Coronary artery (tissue), 2 donors: ENCODE measurements around the gene WDR1.

Source experiments
- DNase-seq: peaks from one replicate; pipeline ENCODE4 v3.0.0-alpha.2; 2017; ENCODE audit warnings: low spot score
- H3K27ac ChIP-seq, 2 donors: fragments of 200-600 bp; sonication (generic); one replicate each; pipeline ENCODE4 v1.5.1; 2016 to 2019
- H3K4me3 ChIP-seq: fragments of 200-600 bp; sonication (generic); 2 replicates; pipeline ENCODE4 v1.5.1; 2016; ENCODE audit warnings: mild to moderate bottlenecking, moderate library complexity
- TF ChIP-seq, protein P1 (sequence below): fragments of 200-600 bp; sonication (generic); IDR thresholded peaks from one replicate; pipeline ENCODE4 v1.5.1; 2019; ENCODE audit warnings: antibody characterized with exemption

Gene WDR1

DNA sequence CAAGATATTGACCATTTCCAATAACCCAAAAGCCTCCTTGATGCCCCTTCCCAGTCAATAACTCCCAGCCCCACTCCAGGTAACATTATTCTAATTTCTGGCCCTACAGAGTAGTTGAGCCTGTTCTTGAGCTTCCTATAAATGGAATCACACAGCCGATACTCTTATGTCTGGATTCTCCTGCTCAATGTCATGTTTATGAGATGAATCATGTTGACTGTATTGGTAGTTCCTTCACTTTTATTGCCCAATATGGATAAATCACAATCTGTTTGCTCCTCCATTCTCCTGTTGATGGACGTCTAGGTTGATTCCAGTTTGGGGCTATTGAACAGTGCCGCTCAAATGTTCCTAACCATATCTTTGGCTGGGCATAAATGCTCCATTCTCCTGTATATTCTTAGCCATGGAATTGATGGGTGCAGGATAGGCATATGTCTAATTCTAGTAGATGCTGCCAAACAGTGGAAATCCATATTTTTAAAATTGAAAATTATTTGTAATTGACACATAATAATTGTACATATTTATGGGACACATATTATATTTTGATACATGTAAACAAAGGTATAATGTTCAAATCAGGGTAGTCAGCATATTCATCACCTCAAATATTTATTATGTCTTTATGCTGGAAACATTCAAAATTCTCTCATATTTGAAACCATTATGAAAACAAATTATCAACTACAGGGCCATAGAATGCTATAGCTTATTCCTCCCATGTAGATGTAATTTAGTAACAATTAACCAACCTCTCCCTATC is 54.8 kb downstream of the WDR1 start:
- no peak for DNase-seq
- TF ChIP-seq, protein P1, sequence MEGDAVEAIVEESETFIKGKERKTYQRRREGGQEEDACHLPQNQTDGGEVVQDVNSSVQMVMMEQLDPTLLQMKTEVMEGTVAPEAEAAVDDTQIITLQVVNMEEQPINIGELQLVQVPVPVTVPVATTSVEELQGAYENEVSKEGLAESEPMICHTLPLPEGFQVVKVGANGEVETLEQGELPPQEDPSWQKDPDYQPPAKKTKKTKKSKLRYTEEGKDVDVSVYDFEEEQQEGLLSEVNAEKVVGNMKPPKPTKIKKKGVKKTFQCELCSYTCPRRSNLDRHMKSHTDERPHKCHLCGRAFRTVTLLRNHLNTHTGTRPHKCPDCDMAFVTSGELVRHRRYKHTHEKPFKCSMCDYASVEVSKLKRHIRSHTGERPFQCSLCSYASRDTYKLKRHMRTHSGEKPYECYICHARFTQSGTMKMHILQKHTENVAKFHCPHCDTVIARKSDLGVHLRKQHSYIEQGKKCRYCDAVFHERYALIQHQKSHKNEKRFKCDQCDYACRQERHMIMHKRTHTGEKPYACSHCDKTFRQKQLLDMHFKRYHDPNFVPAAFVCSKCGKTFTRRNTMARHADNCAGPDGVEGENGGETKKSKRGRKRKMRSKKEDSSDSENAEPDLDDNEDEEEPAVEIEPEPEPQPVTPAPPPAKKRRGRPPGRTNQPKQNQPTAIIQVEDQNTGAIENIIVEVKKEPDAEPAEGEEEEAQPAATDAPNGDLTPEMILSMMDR, result no peak
- Histone ChIP-seq H3K4me3 (no peak overlapping the region), H3K27ac (no peak overlapping the region)

DNA sequence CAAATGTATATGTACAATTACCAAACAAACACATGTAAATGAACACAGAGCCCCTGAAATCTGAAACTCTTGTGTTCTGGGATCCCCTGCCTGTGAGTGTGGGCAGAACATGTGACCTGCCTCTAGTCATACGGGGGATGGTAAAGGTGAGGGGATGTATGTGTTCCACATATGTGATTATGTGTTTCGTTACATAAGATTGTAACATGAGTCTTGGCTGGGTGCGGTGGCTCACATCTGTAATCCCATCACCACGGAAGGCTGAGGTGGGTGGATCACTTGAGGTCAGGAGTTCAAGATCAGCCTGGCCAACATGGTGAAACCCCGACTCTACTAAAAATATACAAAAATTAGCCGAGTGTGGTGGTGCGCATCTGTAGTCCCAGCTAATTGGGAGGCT is 58.2 kb downstream of the WDR1 start:
- TF ChIP-seq, protein P1, result no peak
- Histone ChIP-seq H3K27ac (no peak overlapping the region), H3K4me3 (no peak overlapping the region)
- no peak for DNase-seq

DNA sequence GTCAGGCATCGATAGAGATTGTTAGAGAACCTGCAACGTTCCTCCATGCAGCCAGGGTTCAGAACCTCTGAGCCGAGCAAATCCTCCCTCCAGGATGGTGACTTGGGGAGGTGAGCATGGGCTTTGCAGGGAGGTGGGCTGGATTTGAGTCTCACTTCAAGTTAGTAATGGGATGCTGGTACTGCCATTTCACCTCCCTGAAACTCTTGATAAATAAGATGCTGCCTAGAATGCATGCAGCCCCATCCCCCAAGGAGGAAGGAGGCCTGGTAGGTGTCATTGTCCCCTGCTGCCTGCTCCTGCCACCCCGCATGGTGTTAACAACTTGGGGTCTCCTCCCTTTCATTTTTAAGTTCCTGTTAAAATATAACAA is 59.6 kb downstream of the WDR1 start:
- no peak for DNase-seq
- no peak overlapping the region for H3K4me3 ChIP-seq
- TF ChIP-seq, protein P1, result no peak
- H3K27ac ChIP-seq, result no peak overlapping the region

DNA sequence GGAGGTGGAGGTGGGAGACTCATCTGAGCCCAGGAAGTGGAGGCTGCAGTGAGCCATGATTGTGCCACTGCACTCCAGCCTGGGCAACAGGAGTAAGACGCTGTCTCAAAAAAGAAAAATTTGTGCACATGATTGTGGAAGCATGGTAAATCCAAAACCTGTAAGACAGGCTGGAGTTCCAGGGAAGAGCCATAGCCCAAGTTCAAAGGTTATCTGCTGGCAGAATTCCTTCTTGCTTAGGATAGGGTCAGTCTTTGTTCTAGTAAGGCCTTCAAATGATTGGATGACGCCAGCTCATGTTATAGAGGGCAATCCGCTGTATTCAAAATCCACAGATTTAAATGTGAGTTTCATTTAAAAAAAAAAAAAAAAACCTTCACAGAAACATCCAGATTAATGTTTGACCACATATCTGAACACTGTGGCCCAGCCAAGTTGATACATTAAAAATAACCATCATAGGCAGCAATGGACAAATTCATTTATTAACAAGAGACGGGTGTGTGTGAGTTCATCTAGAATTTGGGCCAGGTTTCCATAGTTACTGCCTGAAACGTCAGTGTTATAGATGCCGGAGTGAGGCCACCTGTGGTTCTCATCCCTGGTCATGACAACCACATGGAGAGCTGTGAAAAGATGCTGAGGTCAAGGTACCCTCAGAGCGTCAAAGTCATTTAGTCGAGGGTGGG is 60.1 kb downstream of the WDR1 start:
- H3K4me3 ChIP-seq, result no peak overlapping the region
- DNase-seq, result no peak
- no peak overlapping the region for H3K27ac ChIP-seq
- TF ChIP-seq, protein P1, result no peak

DNA sequence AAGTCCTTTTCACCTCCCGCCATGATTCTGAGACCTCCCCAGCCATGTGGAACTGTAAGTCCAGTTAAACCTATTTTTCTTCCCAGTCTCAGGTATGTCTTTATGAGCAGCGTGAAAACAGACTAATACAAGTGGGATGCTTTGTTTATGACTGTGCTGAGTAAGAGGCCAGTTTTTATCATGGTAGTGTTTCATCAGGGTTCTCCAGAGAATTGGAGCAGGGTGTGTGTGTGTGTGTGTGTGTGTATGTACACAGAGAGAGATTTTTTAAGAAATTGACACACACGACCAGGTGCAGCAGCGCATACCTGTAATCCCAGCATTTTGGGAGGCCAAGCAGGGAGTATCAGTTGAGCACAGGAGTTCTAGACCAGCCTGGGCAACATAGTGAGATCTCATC is 60.7 kb downstream of the WDR1 start:
- Histone ChIP-seq H3K4me3 (no peak overlapping the region), H3K27ac (no peak overlapping the region)
- TF ChIP-seq, protein P1, result no peak
- DNase-seq, result no peak

DNA sequence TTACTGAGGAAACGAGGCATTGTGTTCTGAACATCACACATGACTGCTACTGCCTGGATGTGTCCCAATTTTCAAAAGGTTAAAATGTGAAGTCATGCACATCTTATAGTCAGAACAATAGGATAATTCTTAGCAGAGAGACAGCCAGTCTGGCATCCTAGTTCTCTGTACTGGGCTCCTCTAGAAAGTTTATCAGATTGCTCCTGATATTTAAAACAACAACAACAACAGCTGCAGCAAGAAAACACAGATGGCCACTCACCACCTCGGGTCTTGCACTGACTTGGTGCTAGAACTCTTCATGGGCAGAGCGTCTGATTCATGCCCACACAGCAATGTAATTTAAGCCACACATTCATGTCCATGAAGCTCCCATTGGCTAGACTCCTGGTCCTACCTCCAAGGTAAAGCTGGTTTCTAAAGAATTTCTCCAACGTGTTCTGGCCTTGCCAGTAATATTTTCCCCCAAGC is 62.0 kb downstream of the WDR1 start:
- no peak overlapping the region for H3K4me3 ChIP-seq
- TF ChIP-seq, protein P1, result no peak
- DNase-seq, result no peak
- no peak overlapping the region for H3K27ac ChIP-seq
